DMS53 treated with DMSO at 0.1 percent for 48 hours (cell line): ENCODE results near the gene DKK3.

Experiments used
- DNase-seq: peaks from one replicate; lab custom pipeline; 2025; ENCODE audit not compliant: unreplicated experiment; lab: John Stamatoyannopoulos, UW

Gene DKK3

GRCh38 chr11:12005476-12005875, 3.0 kb downstream of the DKK3 start:
- DNase-seq: no peak

GRCh38 chr11:12005061-12005460, 3.4 kb downstream of the DKK3 start:
- DNase-seq: no peak

GRCh38 chr11:12003815-12004214, 4.6 kb downstream of the DKK3 start:
- no peak for DNase-seq

- no peak for DNase-seq
Measured at GRCh38 chr11:12003336-12003735, 5.1 kb downstream of the DKK3 start.

- no peak for DNase-seq
Measured at GRCh38 chr11:12001186-12001585, 7.2 kb downstream of the DKK3 start.

- DNase-seq: no peak
Measured at GRCh38 chr11:11998091-11998781, 10.2 kb downstream of the DKK3 start.

- DNase-seq: no peak
Measured at GRCh38 chr11:11997049-11997322, 11.4 kb downstream of the DKK3 start.

- DNase-seq: no peak
Measured at GRCh38 chr11:11996321-11997048, 11.9 kb downstream of the DKK3 start.

- DNase-seq: no peak
Measured at GRCh38 chr11:11995601-11996000, 12.8 kb downstream of the DKK3 start.

GRCh38 chr11:11993839-11994238, 14.6 kb downstream of the DKK3 start:
- no peak for DNase-seq

GRCh38 chr11:11992257-11993212, 15.9 kb downstream of the DKK3 start:
- DNase-seq: no peak

GRCh38 chr11:11989774-11990744, 18.4 kb downstream of the DKK3 start:
- no peak for DNase-seq

GRCh38 chr11:11988681-11989261, 19.7 kb downstream of the DKK3 start:
- no peak for DNase-seq

GRCh38 chr11:11988099-11988651, 20.3 kb downstream of the DKK3 start:
- DNase-seq: no peak

GRCh38 chr11:11987503-11988022, 20.9 kb downstream of the DKK3 start:
- no peak for DNase-seq

GRCh38 chr11:11985954-11986949, 22.2 kb downstream of the DKK3 start:
- DNase-seq: no peak

- DNase-seq: no peak
Measured at GRCh38 chr11:11985016-11985715, 23.3 kb downstream of the DKK3 start.

GRCh38 chr11:11984563-11984962, 23.9 kb downstream of the DKK3 start:
- DNase-seq: no peak
